ENCODE results near the gene KCNQ4. TPM values are rescaled to one million over a fixed set of nuclear protein-coding genes. Genes with fewer than 3 reads are reported as not detected.

KCNQ4 gene
- total RNA-seq (1 to 10 TPM; 4.6 to 9.1 (median 6.3) TPM), polyA plus RNA-seq (1 to 10 TPM; 1.9 to 2.7 (median 2.1) TPM)
- long read RNA-seq, donor 1: 0 reads
- long read RNA-seq, donor 2, partial matches to known transcripts: 2 of 5 reads
- long read RNA-seq, donor 2, other reads (novel, unspliced or antisense): 2 of 5 reads

- Histone ChIP-seq H3K27me3 (ENCODE audit: insufficient read depth in 3 of 3, low read length in 2 of 3) (no peaks in the 10 kb centered on the region), H3K36me3 (ENCODE audit: insufficient read depth in 1 of 2, low read depth in 1 of 2) (no peaks in the 10 kb centered on the region), H3K4me3 (peak within 1 kb of the TSS; percentile 74), H3K4me1 (peaks cover 12% of the 10 kb centered on the region), H3K27ac (peak within 1 kb of the TSS; percentile 76), H3K9me3 (no peaks in the 10 kb centered on the region)
- DNase-seq (peak; percentile 73 to 86), ATAC-seq (peak; percentile 76 to 85 (median 79))
- TF ChIP-seq CTCF (IDR thresholded peaks at IDR 0.05): no peak
- intact Hi-C loops (cut with DNase I): no loop called here
- WGBS, 3 donors: 6 to 16% (median 7%) methylated on average over 39 to 72 of the region's 73 CpGs
Measured at GRCh38 chr1:40783001-40783905, at the start of gene KCNQ4. TSS of gene KCNQ4 (plus strand) at chr1:40783787. CDS start at chr1:40784094, 307 bp downstream.

DNA sequence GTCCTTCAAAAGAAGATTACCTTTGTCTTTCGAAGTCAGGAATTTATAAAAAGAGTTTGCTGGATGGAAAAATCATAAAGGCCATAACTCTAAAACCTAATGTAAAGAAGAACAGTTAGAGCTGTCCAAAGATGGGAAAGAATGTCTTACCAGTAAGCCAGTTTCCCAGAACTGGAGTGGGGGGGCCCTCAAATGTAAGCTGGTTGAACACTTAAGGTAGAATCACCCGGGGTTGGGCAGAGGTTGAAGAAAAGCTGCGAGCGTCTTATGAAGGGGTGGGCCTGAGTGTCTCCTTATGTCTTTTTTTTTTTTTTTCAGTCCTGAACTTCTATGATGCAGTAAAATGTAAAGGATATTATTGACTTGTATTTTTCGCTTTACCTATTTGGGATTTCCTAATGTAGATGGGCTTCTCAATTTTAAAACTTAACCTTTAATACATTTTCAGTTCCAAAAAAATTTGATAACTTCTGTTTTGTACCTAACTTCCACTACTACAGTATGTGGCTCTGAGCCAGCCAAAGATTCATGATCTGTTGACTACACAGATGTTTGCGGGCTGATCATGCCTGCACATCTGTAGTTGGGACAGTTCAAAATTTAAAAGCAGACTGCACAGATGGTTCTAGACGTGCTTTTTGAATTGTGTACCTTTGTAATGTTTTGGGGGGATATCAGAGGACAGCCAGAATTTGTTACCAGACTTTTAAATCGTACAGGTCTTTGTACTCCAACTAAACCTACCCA lies 48.5 kb upstream of the KCNQ4 start:
- WGBS, 3 donors: 62 to 71% (median 67%) methylated on average over 8 of the region's 8 CpGs
- H3K36me3 ChIP-seq (ENCODE audit: insufficient read depth in 1 of 2, low read depth in 1 of 2): peaks cover 7 to 15% of the 10 kb centered on the region in 2 donors
- no peaks in the 10 kb centered on the region for H3K27me3 ChIP-seq (ENCODE audit: insufficient read depth in 3 of 3, low read length in 2 of 3)
- TF ChIP-seq CTCF (IDR thresholded peaks at IDR 0.05): no peak
- peaks cover 52% of the 10 kb centered on the region for H3K4me1 ChIP-seq
- no peak for DNase-seq
- peak overlapping the region; percentile 77 for H3K27ac ChIP-seq
- intact Hi-C loops (cut with DNase I): no loop called here
- H3K4me3 ChIP-seq: no peak overlapping the region
- no peak for ATAC-seq
- H3K9me3 ChIP-seq: no peaks in the 10 kb centered on the region

DNA sequence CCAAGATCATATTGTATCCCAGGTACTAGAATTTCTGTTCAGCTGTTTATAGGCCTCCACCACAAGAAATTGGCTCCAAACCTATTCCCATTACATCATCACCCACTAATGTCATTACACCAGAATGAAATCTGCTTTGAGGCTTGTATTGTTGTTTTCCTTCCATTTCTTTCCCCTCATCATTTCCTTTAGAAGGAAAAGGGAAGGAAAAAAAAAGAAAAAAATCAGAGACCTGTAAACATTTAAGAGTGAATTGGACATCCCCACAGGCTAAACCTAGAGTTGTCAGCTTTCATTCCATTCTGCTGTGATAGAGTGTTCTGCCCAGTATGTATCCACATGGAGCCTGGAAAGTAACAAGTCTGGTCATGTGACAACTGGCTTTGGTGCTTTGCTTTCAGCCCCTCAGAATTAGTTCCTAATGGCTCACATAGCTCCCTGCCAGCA lies 47.5 kb upstream of the KCNQ4 start:
- no peak overlapping the region for H3K4me3 ChIP-seq
- peak overlapping the region; percentile 77 for H3K27ac ChIP-seq
- ATAC-seq: peak; percentile 59 to 83 (median 70)
- no peaks in the 10 kb centered on the region for H3K9me3 ChIP-seq
- TF ChIP-seq CTCF (IDR thresholded peaks at IDR 0.05): no peak
- H3K36me3 ChIP-seq (ENCODE audit: insufficient read depth in 1 of 2, low read depth in 1 of 2): peaks cover 7 to 21% of the 10 kb centered on the region in 2 donors
- peaks cover 63% of the 10 kb centered on the region for H3K4me1 ChIP-seq
- intact Hi-C loops (cut with DNase I): no loop called here
- no peak for DNase-seq
- H3K27me3 ChIP-seq (ENCODE audit: insufficient read depth in 3 of 3, low read length in 2 of 3): no peaks in the 10 kb centered on the region

DNA sequence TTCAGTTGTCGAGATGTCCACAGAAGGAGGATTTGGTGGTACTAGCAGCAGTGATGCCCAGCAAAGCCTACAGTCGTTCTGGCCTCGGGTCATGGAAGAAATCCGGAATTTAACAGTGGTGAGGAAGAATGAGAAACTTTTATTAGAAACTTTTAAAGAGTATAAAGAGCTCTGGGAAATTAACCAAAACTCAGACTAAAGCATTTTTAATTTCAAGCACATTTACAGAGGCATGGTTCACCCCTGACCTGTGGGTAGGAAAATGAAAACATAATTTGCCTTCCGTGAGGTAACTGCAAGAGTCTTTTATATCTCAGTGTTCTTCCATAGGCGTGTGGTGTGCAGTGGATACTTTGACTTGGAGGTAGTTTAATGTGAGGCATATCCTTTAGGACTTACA lies 44.8 kb upstream of the KCNQ4 start:
- H3K4me1 ChIP-seq: peaks cover 64% of the 10 kb centered on the region
- no peaks in the 10 kb centered on the region for H3K27me3 ChIP-seq (ENCODE audit: insufficient read depth in 3 of 3, low read length in 2 of 3)
- ATAC-seq: no peak
- no peak for TF ChIP-seq CTCF (IDR thresholded peaks at IDR 0.05)
- peaks cover 11 to 27% of the 10 kb centered on the region in 2 donors for H3K36me3 ChIP-seq (ENCODE audit: insufficient read depth in 1 of 2, low read depth in 1 of 2)
- 53 to 73% (median 70%) methylated on average over 6 of the region's 6 CpGs for WGBS, 3 donors
- peak overlapping the region; percentile 77 for H3K27ac ChIP-seq
- intact Hi-C loops (cut with DNase I): no loop called here
- no peak for DNase-seq
- no peaks in the 10 kb centered on the region for H3K9me3 ChIP-seq
- H3K4me3 ChIP-seq: no peak overlapping the region
